OCI-LY3 (cell line): ENCODE results near the gene RNF145.

ENCODE experiments used
- CTCF ChIP-seq: fragments of 200-600, 300-600 bp; sonication (generic); IDR thresholded peaks from 2 replicates; pipeline ENCODE4 v1.5.1; 2014; ENCODE audit warnings: antibody characterized with exemption, low read length, low read depth
- EZH2phosphoT487 ChIP-seq: fragments of 200-600 bp; shearing (Covaris generic); IDR thresholded peaks from 2 replicates; pipeline ENCODE4 v1.6.1; 2018; ENCODE audit warnings: antibody characterized with exemption, mixed run types, low read depth

- TF ChIP-seq CTCF (no peak), EZH2phosphoT487 (no peak)
Measured at GRCh38 chr5:159209438-159210209, at the start of gene RNF145.
